HG02759 (cell line): ENCODE results near the gene SYNDIG1.

Experiments
- ATAC-seq: cut with Tn5 transposase; IDR thresholded peaks from one replicate; pipeline ENCODE4 v1.9.1; 2021; ENCODE audit warnings: mild to moderate bottlenecking, moderate library complexity; ENCODE audit not compliant: unreplicated experiment

The SYNDIG1 gene

DNA sequence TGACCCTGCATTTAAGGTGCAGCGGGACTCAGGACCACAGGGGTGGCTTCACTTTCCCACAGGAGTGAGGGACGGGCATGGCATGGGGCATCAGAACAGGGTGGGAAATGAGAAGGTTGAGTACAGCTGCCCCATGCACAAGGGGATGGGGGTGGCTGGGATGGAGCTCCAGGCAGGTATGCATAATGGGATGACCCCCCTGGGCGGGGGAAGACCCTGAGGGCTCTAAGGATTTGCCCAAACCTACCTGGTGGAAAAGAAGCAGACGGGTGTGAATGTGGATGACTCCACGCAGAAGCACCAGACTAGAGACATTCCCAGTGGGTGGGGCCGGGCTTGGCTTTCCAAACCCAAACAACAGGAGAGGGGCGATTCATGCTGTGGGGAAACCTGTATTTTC lies 200.3 kb downstream of the SYNDIG1 start:
- ATAC-seq: no peak

DNA sequence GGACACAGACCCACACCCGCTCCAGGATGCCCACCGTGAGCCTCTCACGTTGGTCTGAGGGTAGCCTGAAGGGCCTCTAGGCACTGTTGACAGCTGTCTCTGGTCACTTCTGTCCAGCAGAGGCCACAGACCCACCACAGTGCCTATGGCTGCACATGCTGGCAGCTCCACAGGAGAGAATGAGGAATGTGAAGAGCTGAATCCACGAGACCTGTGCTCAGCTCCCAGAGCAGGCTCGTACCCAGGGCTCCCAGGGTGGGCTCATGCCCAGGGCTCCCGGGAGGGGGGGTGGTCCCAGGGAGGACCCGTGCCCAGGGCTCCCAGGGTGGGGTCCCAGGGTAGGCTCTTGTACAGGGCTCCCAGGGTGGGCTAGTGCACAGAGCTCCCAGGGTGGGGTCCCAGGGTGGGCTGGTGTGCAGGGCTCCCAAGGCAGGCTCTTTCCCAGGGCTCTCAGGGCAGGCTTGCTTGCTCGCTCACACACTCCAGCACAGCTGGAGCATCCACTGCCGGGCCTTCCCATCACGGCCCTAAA lies 201.0 kb downstream of the SYNDIG1 start:
- no peak for ATAC-seq

DNA sequence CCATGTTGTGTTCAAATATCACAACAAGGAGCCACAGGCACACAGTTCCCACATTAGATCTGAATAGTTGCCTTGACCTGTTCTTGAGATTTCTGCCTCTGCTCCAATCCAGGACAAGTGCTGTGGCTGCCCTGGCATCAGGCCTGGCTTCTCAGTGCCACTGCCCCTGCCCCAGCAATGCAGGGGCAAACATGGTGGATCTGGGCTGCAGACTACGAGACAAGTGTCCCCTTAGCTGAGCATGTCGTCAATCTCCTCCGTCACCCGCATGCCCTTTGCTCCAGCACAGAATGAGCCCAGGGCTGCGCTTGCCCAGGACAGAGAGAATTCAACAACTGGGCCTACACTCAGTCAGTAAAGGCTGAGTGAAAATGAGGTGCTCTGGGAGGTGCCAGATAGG lies 201.6 kb downstream of the SYNDIG1 start:
- ATAC-seq: no peak

DNA sequence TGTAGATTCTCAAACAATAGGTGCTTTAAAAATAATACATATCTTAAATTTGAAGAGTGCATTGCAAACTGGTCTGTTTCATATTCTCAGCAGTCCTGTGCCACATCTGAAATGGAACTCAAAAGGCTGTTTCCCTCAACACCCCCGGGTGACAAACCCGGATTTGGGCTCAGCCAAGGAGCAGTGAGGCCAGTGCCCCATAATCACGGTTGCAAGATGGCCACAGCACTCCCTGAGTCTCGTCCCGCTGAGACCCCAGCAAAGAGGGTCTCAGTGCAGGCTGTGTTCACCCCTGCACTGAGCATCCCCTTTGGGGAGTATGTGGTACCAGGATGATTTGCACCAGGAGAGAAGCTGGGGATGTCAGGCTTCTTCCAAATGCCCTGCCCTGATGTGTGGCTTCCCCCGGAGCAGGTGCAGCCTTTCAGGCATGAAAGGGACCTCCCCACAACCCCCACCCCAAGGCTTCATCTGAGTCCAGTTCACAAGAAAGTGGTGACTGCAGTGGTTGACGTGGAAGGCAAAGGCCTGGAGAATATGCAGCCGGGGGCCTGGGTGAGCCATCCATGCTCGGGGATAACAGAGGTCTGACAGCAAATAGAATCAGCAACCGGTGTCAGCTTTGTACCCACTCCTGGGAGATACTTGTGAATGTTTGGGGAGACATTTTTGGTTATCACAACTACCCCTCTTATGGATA lies 202.9 kb downstream of the SYNDIG1 start:
- ATAC-seq: no peak

DNA sequence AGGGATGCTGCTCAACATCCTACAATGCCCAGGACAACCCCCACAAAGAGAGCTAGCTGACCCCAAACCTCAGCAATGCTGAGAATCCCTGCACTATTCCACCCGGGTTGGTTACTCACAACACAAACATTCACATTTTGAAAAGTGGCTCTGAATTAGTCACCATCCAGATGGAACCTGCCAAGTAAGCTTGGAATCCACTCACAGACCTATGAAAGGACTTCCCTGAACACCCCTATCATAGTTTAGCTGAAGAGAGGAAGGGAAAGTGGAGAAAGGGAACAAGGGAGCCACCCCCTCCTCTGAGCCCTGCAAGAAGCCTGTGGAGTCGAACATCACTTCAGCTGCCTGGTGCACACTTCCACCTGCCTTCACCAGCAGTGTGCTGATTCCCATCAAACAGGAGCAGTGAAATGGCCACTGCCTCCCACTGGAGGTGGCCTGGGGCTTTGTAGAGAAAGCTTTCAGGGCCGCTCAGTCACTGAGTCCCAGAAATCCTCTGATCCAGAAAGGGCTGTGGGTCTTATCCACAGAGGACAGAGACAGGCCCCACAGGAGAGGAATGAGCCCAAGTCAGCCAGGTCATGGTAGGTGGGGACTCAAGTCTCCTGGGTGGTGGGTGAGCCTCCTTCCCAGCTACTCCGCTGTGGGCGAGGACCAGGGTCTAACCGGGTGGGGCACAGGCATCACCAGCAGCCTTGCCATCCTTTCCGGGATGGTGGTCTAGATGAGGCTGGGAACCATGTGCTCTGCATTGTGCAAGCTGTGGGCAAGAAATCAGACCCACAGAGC lies 203.7 kb downstream of the SYNDIG1 start:
- no peak for ATAC-seq

DNA sequence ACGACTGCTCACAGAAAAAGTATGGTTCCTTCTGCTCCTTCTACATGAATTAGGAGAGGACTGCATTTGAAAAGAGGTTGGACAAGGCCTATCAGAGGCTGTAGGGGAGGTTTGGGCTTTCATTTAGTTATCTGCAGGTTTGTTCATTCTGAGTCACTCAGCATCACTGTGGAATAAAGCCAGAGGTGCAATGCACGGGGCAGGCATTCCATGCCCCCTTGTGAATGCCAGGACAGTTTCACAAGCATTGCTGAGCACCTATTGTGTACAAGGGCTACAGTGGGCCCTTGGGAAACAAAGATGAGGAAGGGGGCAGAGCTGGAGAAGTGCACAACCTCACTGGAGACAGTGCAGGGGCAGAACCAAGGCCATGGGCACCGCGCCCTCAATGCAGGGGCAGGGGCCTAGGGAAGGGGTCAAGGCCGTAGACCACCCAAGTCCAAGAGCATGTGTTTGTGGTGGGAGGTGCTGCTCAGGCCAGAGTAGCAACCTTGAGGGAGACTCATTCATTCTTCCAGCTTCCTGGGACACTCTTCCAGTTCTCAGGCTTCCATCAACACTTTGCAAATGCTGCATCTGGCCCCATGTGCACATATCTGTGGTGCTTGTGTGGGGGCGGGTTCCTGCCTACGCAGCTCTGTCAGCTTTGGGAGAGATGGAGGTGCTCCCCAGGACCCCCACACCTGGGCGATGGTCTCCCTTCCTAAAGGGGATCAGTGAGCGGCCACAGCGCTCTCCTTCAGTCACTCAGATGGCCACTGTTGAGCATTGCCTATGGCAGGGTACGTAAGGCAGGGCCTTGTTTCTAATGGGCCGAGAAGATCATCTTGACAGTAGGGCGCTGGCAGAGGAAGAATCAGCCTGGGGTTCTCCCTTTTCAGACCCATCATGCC lies 204.5 kb downstream of the SYNDIG1 start:
- ATAC-seq: no peak

DNA sequence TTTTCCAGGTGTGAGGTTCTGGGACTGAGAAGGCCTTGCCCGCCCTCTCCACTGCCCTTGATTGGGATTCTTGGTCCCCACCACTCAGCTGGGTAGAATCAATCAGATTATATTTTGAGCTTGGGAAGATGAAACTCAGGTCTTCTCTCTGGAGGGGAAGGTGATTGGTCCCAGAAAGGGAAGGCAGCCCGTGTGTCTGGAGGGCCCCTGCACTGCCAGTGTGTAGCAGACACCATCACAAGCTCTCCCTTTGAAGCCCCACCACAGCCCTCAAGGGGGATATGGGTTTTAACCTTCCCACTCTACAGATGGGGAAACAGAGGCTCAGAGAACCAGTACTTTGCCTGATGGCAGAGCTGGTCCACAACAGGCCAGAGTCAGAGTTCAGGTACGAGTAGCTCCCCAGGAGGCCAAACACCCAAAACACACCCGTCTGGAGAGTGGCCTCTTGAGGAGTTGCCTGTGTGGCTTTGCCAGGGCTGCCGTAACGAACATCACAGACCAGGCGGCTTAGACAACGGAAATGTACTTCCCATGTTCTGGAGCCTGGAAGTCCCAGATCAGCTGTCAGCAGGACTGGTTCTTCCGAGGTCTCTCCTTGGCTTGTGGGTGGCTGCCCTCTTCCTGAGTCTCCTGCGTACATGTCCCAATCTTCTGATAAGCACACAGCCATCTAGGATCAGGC lies 205.6 kb downstream of the SYNDIG1 start:
- ATAC-seq: no peak

DNA sequence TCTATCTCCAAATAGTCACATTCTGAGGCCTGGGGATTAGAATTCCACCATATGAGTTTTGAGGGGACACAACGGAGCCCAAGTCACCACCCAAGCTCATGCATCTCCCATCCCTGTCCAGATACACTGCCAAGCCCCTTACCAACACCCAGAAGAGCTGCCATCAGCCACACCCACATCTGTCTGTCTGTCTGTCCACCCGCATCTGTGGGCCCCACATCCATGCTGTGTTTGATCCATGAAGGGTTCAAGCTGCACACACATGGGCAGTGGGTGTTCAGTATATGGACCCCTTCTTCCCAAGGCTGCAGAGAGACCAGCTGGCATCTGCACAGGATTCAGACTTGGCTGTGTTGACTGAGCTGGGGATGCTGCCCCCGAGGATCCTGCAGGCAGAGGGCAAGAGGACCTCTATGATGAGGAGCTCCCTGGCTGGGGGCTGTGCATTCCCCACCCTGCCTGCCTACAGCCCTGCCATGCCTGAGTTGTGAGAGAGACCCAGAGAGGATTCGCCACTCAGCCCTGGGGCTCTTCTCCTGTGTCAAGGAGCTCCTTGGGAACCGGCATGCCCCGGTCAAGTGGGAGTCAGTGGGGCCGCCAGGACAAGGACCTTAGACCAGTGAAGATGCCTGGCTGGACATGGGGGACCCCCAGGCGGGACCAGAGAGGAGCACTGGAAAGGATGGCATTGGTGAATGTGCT lies 206.4 kb downstream of the SYNDIG1 start:
- no peak for ATAC-seq

DNA sequence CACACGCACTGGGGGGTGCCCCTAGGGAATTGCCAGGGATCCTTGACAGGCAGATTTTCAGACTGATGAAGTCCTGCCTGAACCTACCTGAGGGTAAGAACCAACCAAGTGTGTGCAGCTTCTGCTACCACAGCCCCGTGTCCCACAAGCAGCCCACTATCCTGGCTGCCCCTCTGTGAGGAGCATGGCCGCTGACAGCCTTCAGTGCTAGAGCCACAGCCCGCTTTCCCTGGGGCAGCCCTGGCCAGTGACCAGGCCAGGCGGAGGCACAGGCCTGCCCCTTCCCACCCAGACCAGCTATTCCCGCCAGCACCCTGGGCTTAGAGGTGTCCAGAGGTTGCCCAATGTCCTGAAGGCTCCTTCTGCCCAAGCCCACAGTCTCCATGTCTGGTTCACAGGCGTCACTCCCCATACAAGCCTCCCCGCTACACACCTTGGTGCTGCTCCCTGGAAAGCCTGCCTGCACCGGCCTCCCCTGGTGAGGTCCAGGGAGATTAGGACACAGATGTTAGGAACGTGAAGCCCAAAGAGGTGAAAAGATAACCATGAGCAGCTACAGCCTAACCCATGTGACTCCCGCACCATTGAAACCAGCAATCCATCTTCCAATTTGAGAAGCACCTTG lies 207.0 kb downstream of the SYNDIG1 start:
- no peak for ATAC-seq

DNA sequence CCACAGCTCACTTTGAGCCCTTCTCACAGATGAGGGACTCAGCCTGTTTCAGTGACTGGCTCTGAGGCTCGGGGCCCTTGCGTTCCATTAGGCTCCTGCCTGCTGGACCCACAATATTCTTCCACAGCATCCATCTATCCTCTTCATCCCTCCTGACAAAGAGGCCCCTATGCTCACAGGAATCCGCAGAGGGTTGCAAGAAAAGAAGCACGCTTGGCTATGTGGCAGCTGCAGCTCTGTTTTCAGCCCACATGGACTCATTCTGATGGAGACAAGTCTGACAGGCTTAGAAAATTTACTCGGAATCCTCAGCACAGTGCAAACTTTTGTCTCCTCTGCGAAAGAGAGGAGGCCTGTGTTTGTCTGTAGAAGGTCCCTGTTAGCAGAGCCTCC lies 207.5 kb downstream of the SYNDIG1 start:
- ATAC-seq: no peak

DNA sequence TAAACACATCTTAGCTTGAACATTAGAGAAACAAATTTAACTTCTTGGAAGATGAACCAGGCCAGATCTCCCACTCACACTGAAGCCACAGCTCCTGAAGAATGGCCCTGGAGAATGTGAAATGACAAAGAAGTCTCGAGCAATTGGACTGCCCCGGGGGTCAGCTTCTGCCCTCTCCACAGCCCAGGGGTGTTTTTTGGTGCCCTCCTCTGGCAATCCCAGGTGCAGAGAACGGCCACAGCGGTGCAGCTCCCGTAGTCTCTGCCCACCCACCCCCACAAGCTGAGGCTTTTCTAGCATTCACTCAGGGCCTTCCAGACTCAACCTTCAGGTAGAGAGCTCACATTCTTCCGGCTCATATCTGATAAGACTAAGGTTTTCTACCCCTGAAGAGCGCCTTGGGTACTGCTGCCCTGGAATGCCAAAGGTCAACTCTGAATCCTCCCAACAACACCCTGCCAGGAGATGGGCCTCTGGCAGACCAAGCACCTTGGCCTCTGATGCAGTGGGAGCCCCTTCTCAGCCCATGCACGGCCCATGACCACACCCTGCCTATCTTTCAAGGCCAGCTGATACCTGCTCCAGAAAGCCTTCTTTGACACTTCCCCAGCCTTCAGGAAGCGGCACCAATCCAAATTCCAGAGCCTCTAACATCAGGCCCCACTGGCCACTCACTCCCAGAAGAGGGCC lies 208.3 kb downstream of the SYNDIG1 start:
- ATAC-seq: no peak

DNA sequence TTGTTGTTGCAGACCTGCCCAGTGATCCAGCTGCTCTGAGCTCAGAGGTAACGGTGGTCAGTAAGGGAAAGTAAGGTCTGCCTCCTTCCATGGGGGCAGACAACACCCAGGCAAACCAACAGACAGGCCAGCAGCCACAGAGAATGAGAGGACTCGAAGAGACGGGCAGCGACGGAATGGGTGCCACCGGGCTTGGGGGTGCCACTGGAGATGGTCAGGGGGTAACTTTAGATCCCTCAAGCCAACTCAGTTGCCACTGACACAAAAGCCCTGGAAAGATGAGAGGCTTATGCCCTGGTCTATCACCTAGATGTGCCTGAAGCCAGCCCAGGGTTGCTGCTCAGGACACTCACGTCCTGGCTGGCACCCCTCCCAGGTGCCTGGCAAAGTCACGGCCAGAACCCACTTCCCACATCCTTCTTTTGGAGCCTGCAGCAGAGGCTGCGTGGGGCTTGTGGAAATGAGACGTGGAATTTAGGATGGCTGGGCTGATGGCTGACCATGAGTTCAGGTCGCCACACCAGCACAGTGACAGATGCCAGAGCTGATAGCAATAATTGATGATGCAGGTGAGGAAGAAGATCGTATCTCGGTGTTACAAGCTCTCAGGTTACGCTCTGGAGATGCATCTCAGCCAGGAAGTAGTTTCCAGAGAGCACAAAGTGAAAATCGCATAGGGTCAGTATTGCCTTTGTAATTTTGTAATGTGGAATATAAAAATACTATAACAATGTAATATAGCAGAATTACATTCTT lies 209.1 kb downstream of the SYNDIG1 start:
- no peak for ATAC-seq

DNA sequence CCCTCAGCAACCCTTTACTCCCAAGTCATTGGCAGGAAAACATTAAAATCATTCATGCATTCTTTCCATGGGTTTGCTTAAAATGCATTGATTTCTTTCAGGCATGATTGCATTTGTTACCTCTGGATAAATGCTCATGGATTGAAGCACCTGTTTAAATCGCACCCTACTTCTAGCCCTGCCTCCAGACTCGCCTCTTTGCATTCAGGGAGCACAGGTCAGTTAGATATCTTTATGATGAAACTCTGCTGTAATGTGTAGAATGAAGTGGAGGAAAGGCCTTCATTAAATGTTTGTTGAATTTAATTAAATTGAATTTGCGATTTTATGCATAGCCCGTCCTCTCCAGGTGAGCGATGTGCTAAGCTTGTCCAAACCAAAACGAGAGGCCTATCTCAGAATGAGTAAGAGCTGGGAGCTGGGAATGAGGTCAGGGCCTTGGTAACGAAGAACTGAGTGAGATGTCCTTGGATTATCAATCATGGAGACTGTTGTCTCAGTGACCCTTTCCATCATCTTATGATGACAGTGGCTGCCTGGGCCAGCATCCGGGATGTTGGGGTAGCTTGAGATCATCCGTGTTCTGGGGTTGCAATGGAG lies 210.1 kb downstream of the SYNDIG1 start:
- ATAC-seq: no peak

DNA sequence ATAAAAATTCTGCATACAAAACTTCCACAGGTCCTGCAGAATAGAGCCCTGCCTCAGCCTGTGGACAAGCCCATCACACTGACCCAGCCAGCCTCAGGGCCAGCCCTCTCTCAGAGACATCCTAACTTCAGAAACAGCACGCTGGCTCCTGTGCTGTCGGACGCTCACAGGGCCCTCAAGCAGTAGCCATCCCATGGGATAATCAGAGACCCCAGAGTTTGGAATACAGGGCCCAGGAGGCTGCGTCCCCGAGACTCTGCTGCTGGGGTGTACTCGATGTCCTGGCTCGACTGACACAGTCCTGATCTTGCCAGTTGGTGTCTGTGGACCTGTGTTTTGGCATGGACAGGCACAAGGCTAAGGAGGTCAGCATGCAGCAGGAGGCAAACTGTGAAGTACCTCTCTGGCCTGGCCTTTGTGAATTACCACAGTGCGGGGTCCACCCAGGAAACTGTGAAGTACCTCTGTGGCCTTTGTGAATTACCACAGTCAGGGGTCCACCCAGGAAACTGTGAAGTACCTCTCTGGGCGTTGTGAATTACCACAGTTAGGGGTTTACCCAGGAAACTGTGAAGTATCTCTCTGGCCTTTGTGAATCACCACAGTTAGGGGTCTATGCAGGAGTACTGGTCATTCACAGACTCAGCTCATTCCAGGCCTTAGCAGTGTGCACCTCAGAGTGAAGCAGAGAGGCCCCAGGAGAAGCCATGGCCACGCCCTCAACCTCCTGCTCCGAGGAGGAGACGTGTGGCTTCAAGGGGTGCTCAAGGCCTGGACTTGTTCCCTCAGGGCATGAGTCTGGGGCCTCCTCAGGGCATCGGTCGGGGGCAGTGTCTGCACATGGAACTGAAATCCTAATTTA lies 212.4 kb downstream of the SYNDIG1 start:
- no peak for ATAC-seq

DNA sequence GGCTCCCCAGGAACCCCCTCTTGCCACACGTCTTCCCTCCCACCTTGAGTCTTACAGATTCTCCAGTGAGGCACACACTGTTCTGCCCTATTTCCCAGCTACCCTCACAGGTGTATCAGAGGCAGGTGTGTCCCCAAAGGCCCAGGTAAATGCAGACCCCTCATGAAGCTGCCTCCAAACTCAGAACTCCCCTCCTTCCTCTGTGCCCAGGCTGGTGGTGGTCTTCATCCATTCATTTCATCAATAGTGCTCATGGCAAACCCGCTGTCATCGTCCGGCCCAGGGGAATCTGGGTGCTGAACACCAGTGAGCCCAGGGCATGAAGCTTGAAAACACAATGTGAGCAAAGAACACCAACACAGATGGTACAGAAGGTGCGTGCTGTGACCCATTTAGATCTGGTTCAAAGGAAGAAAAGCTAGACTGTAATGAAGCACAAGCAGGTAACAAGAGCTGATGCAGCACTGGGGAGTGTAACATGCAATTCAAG lies 213.1 kb downstream of the SYNDIG1 start:
- no peak for ATAC-seq

DNA sequence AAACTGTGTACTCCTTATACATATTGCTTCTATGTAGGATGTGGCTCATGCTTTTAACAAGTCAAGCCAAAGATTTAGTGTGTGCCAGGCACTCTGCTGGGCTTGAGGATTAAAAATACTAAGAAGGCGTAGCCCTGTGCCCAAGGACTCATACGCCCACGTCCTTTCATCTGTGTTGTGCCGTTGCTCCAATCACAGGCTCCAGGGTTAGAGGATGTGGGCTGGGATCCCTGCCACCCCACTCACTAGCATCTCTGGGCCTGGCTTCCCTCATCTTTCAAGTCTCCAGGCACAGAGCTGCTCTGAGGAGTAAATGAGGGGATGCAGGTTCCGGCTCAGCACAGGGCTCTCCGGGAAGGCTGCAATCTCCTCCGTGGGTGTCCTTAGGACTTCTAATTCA lies 214.2 kb downstream of the SYNDIG1 start:
- ATAC-seq: no peak

DNA sequence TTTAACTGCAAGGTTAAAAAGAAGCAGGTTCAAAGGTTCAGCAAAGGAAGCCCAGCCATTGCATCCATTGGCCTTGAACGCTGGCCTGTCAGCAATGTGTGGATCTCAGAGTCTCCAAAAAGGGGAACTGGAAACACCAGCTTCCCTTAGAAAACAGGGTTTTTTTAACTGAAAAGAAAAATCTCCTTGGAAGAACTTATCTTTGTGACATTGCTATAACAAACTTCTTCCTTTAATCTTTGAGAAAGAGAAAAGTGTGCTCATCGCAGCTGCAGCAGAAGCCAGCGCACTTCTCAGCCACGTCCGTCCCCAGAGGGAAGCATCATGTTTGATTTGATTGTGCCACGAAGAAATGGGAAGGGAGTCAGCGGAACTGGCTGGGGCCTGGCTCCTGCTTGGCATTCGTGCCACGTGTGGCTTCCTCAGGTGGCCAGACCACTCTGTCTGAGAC lies 215.0 kb downstream of the SYNDIG1 start:
- no peak for ATAC-seq
